Measurements from ENCODE around the gene WASHC4.

DNA sequence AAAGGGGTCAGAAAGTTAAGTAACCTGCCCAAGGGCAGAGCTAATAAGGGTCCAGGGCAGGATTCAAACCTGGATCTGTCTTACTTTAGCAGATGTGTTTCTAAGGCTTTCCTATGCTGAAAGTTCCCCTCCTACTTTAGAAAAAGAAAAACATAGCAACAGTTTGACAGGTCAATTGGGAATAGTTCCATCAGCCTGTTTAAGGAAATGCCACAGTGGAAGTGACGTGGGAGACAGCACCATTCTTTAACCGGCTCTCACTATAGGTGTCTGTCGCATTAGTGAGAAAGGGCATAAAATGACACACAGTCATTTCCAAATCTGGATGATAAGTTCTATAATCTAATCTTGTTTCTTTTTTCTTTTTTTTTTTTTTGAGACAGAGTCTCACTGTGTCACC, 30.6 kb upstream of the WASHC4 start:
- TF ChIP-seq, protein P1, sequence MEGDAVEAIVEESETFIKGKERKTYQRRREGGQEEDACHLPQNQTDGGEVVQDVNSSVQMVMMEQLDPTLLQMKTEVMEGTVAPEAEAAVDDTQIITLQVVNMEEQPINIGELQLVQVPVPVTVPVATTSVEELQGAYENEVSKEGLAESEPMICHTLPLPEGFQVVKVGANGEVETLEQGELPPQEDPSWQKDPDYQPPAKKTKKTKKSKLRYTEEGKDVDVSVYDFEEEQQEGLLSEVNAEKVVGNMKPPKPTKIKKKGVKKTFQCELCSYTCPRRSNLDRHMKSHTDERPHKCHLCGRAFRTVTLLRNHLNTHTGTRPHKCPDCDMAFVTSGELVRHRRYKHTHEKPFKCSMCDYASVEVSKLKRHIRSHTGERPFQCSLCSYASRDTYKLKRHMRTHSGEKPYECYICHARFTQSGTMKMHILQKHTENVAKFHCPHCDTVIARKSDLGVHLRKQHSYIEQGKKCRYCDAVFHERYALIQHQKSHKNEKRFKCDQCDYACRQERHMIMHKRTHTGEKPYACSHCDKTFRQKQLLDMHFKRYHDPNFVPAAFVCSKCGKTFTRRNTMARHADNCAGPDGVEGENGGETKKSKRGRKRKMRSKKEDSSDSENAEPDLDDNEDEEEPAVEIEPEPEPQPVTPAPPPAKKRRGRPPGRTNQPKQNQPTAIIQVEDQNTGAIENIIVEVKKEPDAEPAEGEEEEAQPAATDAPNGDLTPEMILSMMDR (IDR thresholded peaks at IDR 0.05): no peak
- TF ChIP-seq POLR2A (IDR thresholded peaks at IDR 0.05): no peak
